Fibroblast of lung (primary cell): ENCODE results near the gene UNC45B. TPM values are rescaled to one million over a fixed set of nuclear protein-coding genes. Genes with fewer than 3 reads are reported as not detected.

Source experiments
- DNase-seq, 2 donors: peaks; one replicate each; pipeline versions ENCODE4 v3.0.0 to v3.0.0-alpha.2; 2010; ENCODE audit warnings: low read depth in 2 of 2
- H2AFZ ChIP-seq: 2 replicates; pipeline ENCODE4 v1.5.1; 2012; ENCODE audit warnings: low read length, control low read depth, inconsistent platforms
- H3K27ac ChIP-seq: 2 replicates; pipeline ENCODE4 v1.5.1; 2011; ENCODE audit warnings: low read length, control low read depth; ENCODE audit not compliant: insufficient read depth
- H3K27me3 ChIP-seq: 2 replicates; pipeline ENCODE4 v1.5.1; 2011; ENCODE audit warnings: mild to moderate bottlenecking, low read length; ENCODE audit not compliant: control insufficient read depth, insufficient read depth
- H3K36me3 ChIP-seq: 2 replicates; pipeline ENCODE4 v1.5.1; 2011; ENCODE audit warnings: low read length; ENCODE audit not compliant: control insufficient read depth, insufficient read depth
- H3K4me1 ChIP-seq: 2 replicates; pipeline ENCODE4 v1.5.1; 2011; ENCODE audit warnings: low read length; ENCODE audit not compliant: control insufficient read depth, insufficient read depth; ENCODE audit errors: extremely low read depth
- H3K4me2 ChIP-seq: 2 replicates; pipeline ENCODE4 v1.5.1; 2011; ENCODE audit warnings: low read length, control low read depth; ENCODE audit not compliant: insufficient read depth; ENCODE audit errors: extremely low read depth
- H3K4me3 ChIP-seq, 4 experiments: fragments of 200-600 bp in 1 of 4; sonication (generic) in 1 of 4; replicated peaks in 1 of 4; 2 replicates each; pipeline ENCODE4 v1.5.1; 2011 to 2016; ENCODE audit warnings: low read length in 4 of 4, low read depth in 3 of 4, mild to moderate bottlenecking in 3 of 4, control low read depth in 2 of 4, inconsistent platforms in 1 of 4, mixed read lengths in 1 of 4; ENCODE audit not compliant: insufficient read depth in 1 of 4; ENCODE audit errors: control extremely low read depth in 1 of 4
- H3K79me2 ChIP-seq: 2 replicates; pipeline ENCODE4 v1.5.1; 2012; ENCODE audit warnings: mild to moderate bottlenecking, low read length, inconsistent platforms; ENCODE audit not compliant: control insufficient read depth, insufficient read depth
- H3K9ac ChIP-seq: 2 replicates; pipeline ENCODE4 v1.5.1; 2011; ENCODE audit warnings: mild to moderate bottlenecking, low read length, control low read depth; ENCODE audit not compliant: insufficient read depth
- H3K9me3 ChIP-seq: 2 replicates; pipeline ENCODE4 v1.5.1; 2012; ENCODE audit warnings: low read depth, low read length; ENCODE audit not compliant: control insufficient read depth, insufficient read depth
- H4K20me1 ChIP-seq: 2 replicates; pipeline ENCODE4 v1.5.1; 2011; ENCODE audit warnings: low read length; ENCODE audit not compliant: control insufficient read depth, insufficient read depth; ENCODE audit errors: extremely low read depth
- EZH2 ChIP-seq: IDR thresholded peaks from 2 replicates; pipeline ENCODE4 v1.5.1; 2012; ENCODE audit warnings: low read length, control low read depth, mild to moderate bottlenecking; ENCODE audit errors: missing control alignments
- polyA plus RNA-seq, 2 donors: library from polyadenylated mRNA; depleted of rRNA in 1 of 2; stranded (reverse) in 1 of 2; unstranded in 1 of 2; fragments of >200 nt; gene quantifications; 2 replicates each; pipeline ENCODE4 v1.2.1, GENCODE V29; 2011 to 2012; ENCODE audit warnings: missing spikeins in 1 of 2
- total RNA-seq: library from RNA; depleted of rRNA; stranded (reverse); fragments of >200 nt; gene quantifications from 2 replicates; pipeline ENCODE4 v1.2.1, GENCODE V29; 2014
- TF ChIP-seq, protein P1 (sequence below), 2 donors: IDR thresholded peaks in 1 of 2; conservative IDR thresholded peaks in 1 of 2; 1 replicate in 1 of 2; 2 replicates in 1 of 2; pipeline ENCODE4 v1.5.1; 2011 to 2012; ENCODE audit warnings: low read length in 2 of 2, control low read depth in 1 of 2, inconsistent platforms in 1 of 2, low read depth in 1 of 2, mild to moderate bottlenecking in 1 of 2

Gene UNC45B
- total and polyA plus RNA-seq, 2 donors (not counting 1 experiment from before 2014, with no cell fraction given) = not detected

DNA sequence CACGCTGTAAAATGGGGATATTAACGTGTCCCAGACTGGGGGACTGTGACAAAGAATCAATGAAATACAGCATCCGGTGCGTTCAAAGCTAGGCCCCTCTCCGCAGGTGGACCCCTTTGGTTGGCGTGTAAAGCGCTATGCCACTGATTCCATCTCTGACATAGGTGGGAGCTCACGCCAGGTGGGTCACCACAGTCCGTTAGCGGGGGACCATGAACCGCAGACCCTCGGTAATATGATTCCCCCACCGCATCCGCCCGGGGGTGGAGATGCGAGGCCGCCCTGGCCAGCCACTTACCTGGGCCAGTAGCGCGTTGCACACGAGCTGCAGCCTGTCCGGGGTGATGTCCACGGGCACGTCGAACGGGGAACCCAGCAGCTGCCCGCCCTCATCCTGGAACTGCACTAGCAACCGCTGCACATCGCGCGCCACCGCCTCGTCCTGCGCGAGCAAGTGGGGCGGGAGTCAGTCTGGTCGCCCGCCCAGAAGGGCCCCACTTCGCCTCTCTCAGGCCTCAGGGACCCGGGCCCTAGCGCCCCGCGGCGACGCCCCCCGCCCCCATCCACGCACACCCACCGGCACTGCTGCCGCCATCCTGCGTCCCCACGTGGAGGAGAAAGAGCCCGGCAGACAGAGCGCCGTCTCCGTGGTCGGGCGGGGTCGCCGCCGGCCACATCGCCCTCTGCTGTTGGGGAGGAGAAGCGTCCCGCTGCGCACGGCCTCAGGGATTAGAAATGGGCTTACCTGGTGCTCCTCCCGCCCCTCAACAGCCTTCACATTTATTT, 5.7 kb upstream of the UNC45B start, which contains the start of gene NLE1:
Gene NLE1, minus strand, starts transcription at position 623 of the 786 bp plus-strand sequence. Its CDS starts 28 bp downstream, at position 595.
- TF ChIP-seq, protein P1, sequence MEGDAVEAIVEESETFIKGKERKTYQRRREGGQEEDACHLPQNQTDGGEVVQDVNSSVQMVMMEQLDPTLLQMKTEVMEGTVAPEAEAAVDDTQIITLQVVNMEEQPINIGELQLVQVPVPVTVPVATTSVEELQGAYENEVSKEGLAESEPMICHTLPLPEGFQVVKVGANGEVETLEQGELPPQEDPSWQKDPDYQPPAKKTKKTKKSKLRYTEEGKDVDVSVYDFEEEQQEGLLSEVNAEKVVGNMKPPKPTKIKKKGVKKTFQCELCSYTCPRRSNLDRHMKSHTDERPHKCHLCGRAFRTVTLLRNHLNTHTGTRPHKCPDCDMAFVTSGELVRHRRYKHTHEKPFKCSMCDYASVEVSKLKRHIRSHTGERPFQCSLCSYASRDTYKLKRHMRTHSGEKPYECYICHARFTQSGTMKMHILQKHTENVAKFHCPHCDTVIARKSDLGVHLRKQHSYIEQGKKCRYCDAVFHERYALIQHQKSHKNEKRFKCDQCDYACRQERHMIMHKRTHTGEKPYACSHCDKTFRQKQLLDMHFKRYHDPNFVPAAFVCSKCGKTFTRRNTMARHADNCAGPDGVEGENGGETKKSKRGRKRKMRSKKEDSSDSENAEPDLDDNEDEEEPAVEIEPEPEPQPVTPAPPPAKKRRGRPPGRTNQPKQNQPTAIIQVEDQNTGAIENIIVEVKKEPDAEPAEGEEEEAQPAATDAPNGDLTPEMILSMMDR (conservative IDR thresholded peaks at IDR 0.05 in 1 of 2, IDR thresholded peaks at IDR 0.05 in 1 of 2; ENCODE audit: low read depth in 1 of 2, low read length in 2 of 2) = peak; percentile 70 to 92
- no peak for TF ChIP-seq EZH2
- Histone ChIP-seq H4K20me1 (no peaks in the 10 kb centered on the region), H3K4me1 (peaks cover 2% of the 10 kb centered on the region), H3K9ac (peak within 1 kb of the TSS; percentile 68), H3K4me3 (peak within 1 kb of the TSS; percentile 93 to 99 (median 96)), H3K27ac (peak within 1 kb of the TSS; percentile 70), H3K9me3 (no peaks in the 10 kb centered on the region), H3K27me3 (peaks cover 4% of the 10 kb centered on the region), H3K36me3 (peaks cover 12% of the 10 kb centered on the region), H2AFZ (peak within 1 kb of the TSS; percentile 85), H3K79me2 (peaks cover 16% of the 10 kb centered on the region), H3K4me2 (peak within 1 kb of the TSS; percentile 83)
- peak; percentile 77 to 80 for DNase-seq

DNA sequence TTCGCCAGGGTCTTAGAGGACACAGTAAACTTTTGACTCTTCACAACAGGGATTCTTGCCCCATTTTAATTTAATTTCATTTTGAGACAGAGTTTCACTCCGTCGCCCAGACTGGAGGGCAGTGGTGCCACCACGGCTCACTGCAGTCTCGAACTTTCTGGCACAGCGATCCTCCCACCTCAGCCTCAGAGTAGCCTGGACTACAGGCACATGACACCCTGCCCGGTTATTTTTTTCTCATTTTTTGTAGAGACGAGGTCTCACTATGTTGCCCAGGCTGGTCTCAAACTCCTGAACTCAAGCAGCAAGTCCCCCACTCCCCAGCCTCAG, 5.2 kb upstream of the UNC45B start:
- DNase-seq = no peak
- Histone ChIP-seq H3K9ac (no peak overlapping the region), H3K4me3 (peak overlapping the region in 2 of 4 experiments; percentile 95 to 96), H3K4me1 (peaks cover 2% of the 10 kb centered on the region), H3K4me2 (peak overlapping the region; percentile 57), H3K27me3 (peaks cover 8% of the 10 kb centered on the region), H4K20me1 (no peaks in the 10 kb centered on the region), H3K79me2 (peaks cover 16% of the 10 kb centered on the region), H3K27ac (no peak overlapping the region), H3K36me3 (peaks cover 6% of the 10 kb centered on the region), H3K9me3 (no peaks in the 10 kb centered on the region), H2AFZ (no peak overlapping the region)
- TF ChIP-seq EZH2 = no peak
- TF ChIP-seq, protein P1 (conservative IDR thresholded peaks at IDR 0.05 in 1 of 2, IDR thresholded peaks at IDR 0.05 in 1 of 2; ENCODE audit: low read depth in 1 of 2, low read length in 2 of 2) = no peak

- no peak for DNase-seq
- H3K36me3 ChIP-seq = no peaks in the 10 kb centered on the region
- no peak overlapping the region for H3K9ac ChIP-seq
- no peaks in the 10 kb centered on the region for H4K20me1 ChIP-seq
- no peak overlapping the region for H3K27ac ChIP-seq
- peaks cover 11% of the 10 kb centered on the region for H3K27me3 ChIP-seq
- H3K79me2 ChIP-seq = peaks cover 16% of the 10 kb centered on the region
- no peak for TF ChIP-seq EZH2
- TF ChIP-seq, protein P1 (conservative IDR thresholded peaks at IDR 0.05 in 1 of 2, IDR thresholded peaks at IDR 0.05 in 1 of 2; ENCODE audit: low read depth in 1 of 2, low read length in 2 of 2) = no peak
- H3K4me2 ChIP-seq = no peak overlapping the region
- H2AFZ ChIP-seq = no peak overlapping the region
- no peak overlapping the region for H3K4me3 ChIP-seq
- H3K9me3 ChIP-seq = no peaks in the 10 kb centered on the region
- H3K4me1 ChIP-seq = peaks cover 2% of the 10 kb centered on the region
These were observed 2.8 kb upstream of the UNC45B start for GRCh38 chr17:35144840-35145239.
